Choroid plexus epithelial cell (primary cell): ENCODE measurements around the gene AGPS.

Experiments
- DNase-seq: peaks from one replicate; pipeline ENCODE4 v3.0.0-alpha.2; 2010; ENCODE audit warnings: low read depth
- H3K4me3 ChIP-seq: 2 replicates; pipeline ENCODE4 v1.5.1; 2011; ENCODE audit warnings: low read depth, mild to moderate bottlenecking, control low read depth, low read length, moderate library complexity
- TF ChIP-seq, protein P1 (sequence below): conservative IDR thresholded peaks from 2 replicates; pipeline ENCODE4 v1.5.1; 2011; ENCODE audit warnings: low read depth, mild to moderate bottlenecking, control low read depth, inconsistent platforms, low read length, moderate library complexity

Gene AGPS

DNA sequence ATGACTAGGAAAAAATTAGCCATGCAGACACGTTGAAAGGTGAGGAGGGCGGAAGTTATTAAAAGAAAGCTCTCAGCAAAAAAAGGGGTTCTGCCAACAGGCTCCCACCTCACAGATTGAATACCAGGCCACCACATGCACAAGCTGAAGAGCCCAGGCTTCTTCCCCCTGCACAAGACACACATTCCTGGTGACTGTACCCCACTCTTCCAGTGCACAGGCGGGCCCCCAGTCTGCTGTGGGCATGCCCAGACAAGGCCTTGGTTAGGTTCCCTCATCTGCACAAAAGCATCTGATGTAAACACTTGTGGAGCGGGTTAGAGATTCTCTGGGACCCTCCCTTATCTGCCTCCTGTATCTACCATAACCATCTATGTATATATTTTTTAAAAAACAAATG, 81.7 kb downstream of the AGPS start:
- TF ChIP-seq, protein P1, sequence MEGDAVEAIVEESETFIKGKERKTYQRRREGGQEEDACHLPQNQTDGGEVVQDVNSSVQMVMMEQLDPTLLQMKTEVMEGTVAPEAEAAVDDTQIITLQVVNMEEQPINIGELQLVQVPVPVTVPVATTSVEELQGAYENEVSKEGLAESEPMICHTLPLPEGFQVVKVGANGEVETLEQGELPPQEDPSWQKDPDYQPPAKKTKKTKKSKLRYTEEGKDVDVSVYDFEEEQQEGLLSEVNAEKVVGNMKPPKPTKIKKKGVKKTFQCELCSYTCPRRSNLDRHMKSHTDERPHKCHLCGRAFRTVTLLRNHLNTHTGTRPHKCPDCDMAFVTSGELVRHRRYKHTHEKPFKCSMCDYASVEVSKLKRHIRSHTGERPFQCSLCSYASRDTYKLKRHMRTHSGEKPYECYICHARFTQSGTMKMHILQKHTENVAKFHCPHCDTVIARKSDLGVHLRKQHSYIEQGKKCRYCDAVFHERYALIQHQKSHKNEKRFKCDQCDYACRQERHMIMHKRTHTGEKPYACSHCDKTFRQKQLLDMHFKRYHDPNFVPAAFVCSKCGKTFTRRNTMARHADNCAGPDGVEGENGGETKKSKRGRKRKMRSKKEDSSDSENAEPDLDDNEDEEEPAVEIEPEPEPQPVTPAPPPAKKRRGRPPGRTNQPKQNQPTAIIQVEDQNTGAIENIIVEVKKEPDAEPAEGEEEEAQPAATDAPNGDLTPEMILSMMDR = no peak
- no peak overlapping the region for H3K4me3 ChIP-seq
- DNase-seq = no peak

DNA sequence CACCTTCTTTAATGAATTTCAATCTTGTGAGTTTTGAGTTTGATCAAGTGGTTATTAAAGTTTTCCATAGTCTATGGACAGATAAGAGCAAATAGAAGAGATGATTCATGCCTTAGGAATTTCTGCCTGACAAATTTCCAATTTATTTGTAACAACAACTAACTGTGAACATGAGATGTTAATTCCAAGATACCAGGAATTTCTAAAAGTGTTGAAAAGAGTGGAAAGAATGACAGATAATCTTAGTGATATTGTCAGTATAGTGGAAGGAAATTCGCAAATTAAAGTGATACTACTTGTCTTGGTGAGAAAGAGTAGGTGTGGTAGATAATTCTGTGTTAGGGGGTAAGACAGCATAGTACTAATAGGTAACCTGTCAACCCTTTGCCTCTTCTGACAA, 82.4 kb downstream of the AGPS start:
- TF ChIP-seq, protein P1 = no peak
- DNase-seq = peak; percentile 77
- H3K4me3 ChIP-seq = no peak overlapping the region

DNA sequence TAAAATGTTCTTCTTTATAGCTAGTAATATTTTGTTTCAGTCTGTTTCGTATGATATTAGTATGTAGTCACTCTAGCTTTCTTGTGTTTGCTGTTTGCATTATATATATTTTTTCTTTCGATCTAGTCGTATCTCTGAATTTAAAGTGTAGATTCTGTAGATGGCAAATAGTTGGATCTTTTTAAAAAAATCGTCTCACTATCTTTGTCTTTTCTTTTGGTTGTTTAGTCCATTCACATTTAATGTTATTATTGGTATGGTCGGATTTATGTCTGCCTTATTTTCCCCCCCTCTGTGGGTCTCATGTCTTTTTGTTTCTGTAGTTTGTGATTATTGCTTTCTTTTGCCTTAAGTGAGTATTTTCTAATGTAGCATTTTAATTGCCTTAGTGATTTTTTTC, 84.3 kb downstream of the AGPS start:
- H3K4me3 ChIP-seq = no peak overlapping the region
- DNase-seq = no peak
- TF ChIP-seq, protein P1 = no peak

DNA sequence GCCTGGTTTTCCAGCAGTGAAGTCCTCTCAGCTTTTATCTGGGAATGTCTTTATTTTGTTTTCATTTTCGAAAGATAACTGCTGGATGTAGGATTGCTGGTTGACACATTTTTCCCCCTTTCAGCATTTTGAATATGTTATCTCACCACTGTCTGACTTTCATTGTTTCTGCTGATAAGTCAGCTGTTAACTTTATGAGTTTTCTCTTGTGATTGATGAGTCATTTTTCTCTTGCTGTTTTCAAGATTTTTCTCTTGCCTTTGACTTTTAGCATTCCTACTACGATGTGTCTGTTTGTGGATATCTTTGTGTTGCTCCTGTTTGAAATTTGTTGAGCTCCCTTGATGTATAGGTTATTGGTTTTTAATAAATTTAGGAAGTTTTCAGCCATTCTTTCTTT, 85.5 kb downstream of the AGPS start:
- TF ChIP-seq, protein P1 = no peak
- no peak for DNase-seq
- H3K4me3 ChIP-seq = no peak overlapping the region

DNA sequence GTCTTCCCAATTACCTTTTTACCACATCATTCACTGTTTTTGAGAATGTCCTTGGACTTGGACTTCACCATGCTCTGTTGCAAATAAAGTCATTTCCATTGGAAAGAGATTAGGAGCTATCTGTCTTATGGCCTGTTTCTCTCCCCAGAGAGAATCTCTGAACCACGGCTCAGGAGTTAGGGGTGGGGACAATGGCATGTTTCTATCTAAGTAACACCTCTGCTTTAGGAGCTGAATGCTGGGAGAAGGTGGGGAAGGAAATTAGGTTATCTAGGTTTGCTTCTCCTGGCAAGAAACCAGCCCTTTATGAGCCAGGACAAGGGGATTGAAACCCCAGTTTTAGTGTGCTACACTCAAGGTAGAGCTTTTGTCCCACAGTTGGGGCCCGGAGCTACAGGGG, 86.3 kb downstream of the AGPS start:
- TF ChIP-seq, protein P1 = no peak
- no peak overlapping the region for H3K4me3 ChIP-seq
- DNase-seq = no peak

DNA sequence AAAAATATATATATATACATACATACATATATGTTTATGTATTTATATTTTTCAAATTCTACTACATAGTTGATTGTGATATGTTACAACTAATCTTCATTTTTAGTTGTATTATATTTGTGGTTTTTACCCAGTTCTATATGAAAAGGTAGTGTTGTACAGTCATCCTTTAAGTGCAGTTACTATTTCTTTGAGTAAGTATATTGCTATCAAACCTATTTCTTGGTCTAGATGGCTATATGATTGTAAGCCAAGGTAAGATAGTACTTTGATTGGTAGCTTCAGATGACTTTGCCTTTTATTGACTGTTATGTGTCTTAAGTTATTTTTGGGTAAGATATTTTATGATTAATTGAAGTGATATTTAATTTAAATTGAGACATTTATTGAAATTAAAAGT, 89.6 kb downstream of the AGPS start:
- no peak overlapping the region for H3K4me3 ChIP-seq
- TF ChIP-seq, protein P1 = no peak

DNA sequence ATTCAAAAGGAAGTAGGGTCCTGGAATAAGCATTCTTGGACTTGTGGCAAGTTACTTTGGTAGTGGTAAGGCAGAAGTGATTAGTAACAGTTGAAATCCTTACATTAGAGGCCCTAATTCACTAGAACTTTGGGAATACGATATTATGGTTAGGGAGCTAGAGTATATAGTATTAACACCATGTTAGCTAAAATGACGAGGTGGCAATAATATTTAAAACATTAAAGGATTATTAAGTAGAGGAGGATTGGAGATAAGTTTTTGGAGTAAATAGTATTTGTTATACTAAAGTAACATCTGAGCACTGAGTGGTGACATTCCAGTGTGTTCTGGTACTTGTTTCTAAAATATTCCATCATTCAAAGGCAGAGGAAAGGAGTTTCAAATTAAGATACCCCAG, 91.0 kb downstream of the AGPS start:
- DNase-seq = no peak
- TF ChIP-seq, protein P1 = no peak
- no peak overlapping the region for H3K4me3 ChIP-seq

More for the DNA sequence above, 89.6 kb downstream of the AGPS start:
- no peak for DNase-seq
